Measurements from ENCODE around the gene SYNPR. TPM values are rescaled to one million over a fixed set of nuclear protein-coding genes. Genes with fewer than 3 reads are reported as not detected.

The SYNPR gene
- total and polyA plus RNA-seq, 2 donors from 2014 or later: not detected

DNA sequence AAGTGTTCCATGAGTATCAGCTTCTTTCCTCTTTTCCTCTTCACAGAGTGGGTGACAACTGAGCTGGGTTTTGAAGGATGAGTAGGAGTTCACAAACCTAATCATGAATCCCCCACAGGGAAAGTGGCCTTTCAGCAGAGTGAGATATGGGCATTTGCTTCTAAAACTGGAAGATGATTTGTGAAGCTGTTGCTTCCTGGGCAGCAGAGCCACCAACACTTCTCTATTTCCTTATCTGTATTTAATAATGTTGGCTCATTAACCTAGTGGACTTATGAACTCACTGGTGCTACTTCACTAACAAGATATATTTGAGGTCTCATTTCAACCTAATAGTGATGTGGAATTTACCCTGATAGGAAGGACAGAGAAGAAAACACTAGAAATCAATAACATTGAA is 152.8 kb downstream of the SYNPR start:
- H3K27ac ChIP-seq (ENCODE audit: low read depth in 2 of 2, low read length in 2 of 2): no peak overlapping the region
- H3K4me1 ChIP-seq (ENCODE audit: control insufficient read depth in 2 of 3, insufficient read depth in 2 of 3, low read depth in 1 of 3, low read length in 3 of 3): no peaks in the 10 kb centered on the region
- intact Hi-C loops (cut with DNase I): no loop called here
- no peak overlapping the region for H3K9ac ChIP-seq (ENCODE audit: low read length in 3 of 3)
- H3K9me3 ChIP-seq (ENCODE audit: control insufficient read depth in 2 of 3, insufficient read depth in 1 of 3, low read length in 3 of 3): no peaks in the 10 kb centered on the region
- no peak overlapping the region for H3K4me3 ChIP-seq (ENCODE audit: low read length in 3 of 3)
- FAIRE-seq: no peak
- H3K36me3 ChIP-seq (ENCODE audit: control insufficient read depth in 2 of 3, insufficient read depth in 3 of 3, low read length in 3 of 3): no peaks in the 10 kb centered on the region
- no peak for DNase-seq
- TF ChIP-seq, protein P1, sequence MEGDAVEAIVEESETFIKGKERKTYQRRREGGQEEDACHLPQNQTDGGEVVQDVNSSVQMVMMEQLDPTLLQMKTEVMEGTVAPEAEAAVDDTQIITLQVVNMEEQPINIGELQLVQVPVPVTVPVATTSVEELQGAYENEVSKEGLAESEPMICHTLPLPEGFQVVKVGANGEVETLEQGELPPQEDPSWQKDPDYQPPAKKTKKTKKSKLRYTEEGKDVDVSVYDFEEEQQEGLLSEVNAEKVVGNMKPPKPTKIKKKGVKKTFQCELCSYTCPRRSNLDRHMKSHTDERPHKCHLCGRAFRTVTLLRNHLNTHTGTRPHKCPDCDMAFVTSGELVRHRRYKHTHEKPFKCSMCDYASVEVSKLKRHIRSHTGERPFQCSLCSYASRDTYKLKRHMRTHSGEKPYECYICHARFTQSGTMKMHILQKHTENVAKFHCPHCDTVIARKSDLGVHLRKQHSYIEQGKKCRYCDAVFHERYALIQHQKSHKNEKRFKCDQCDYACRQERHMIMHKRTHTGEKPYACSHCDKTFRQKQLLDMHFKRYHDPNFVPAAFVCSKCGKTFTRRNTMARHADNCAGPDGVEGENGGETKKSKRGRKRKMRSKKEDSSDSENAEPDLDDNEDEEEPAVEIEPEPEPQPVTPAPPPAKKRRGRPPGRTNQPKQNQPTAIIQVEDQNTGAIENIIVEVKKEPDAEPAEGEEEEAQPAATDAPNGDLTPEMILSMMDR (IDR thresholded peaks at IDR 0.05; ENCODE audit: borderline replicate concordance, extremely low read depth, insufficient read depth): no peak
- H3K27me3 ChIP-seq (ENCODE audit: control insufficient read depth, insufficient read depth, low read length): no peaks in the 10 kb centered on the region

DNA sequence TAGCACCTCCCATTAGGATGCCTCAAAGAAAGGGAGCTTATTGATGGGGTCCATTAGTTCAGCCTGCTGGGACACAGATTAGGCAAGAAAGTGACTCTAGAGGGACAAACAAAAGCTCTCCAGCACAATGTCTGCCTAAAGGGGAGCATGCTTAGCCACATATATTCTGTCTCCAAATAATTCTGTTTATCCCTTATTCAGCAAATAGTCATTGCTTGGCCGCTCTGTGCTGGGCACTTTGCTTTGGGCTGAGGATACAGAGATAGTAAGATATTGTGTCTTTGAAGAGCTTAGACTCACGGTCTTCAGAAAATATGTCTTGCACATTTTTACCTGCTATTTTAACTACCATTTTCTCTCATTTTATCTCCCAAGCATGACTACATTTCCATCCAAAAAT is 159.8 kb downstream of the SYNPR start:
- TF ChIP-seq, protein P1 (IDR thresholded peaks at IDR 0.05; ENCODE audit: borderline replicate concordance, extremely low read depth, insufficient read depth): no peak
- no peak overlapping the region for H3K4me3 ChIP-seq (ENCODE audit: low read length in 3 of 3)
- H3K9me3 ChIP-seq (ENCODE audit: control insufficient read depth in 2 of 3, insufficient read depth in 1 of 3, low read length in 3 of 3): no peaks in the 10 kb centered on the region
- no peak overlapping the region for H3K27ac ChIP-seq (ENCODE audit: low read depth in 2 of 2, low read length in 2 of 2)
- no peak overlapping the region for H3K9ac ChIP-seq (ENCODE audit: low read length in 3 of 3)
- no peak for DNase-seq
- H3K27me3 ChIP-seq (ENCODE audit: control insufficient read depth, insufficient read depth, low read length): no peaks in the 10 kb centered on the region
- no peak for FAIRE-seq
- no peaks in the 10 kb centered on the region for H3K4me1 ChIP-seq (ENCODE audit: control insufficient read depth in 2 of 3, insufficient read depth in 2 of 3, low read depth in 1 of 3, low read length in 3 of 3)
- intact Hi-C loops (cut with DNase I): no loop called here
- no peaks in the 10 kb centered on the region for H3K36me3 ChIP-seq (ENCODE audit: control insufficient read depth in 2 of 3, insufficient read depth in 3 of 3, low read length in 3 of 3)

DNA sequence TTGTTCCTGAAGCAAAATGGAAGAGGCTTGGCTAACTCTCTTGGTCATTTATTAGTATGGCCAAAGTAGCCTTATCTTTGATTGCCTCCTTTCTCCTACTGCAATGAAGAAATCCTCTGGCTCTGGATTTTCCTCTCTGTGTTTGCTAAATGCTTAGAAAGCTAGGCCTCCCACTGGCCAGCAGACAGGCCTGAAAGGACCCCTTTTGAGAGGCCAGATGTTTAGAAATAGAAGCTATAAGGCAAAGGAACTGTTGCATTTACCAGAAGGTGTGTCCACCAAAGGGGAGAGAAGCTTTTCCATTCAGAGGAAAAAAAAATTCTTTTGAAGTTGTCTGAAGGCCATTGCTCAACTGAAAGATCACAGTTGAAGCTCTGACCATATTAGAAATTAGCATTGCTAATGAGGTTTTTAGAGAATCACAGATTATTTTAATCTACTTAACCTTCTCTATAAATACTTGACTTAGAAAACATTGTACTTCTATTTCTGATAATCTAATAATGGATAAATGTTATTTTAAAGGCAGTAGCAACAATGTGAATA is 160.8 kb downstream of the SYNPR start:
- no peak for DNase-seq
- Histone ChIP-seq H3K27ac (ENCODE audit: low read depth in 2 of 2, low read length in 2 of 2) (no peak overlapping the region), H3K36me3 (ENCODE audit: control insufficient read depth in 2 of 3, insufficient read depth in 3 of 3, low read length in 3 of 3) (no peaks in the 10 kb centered on the region), H3K4me3 (ENCODE audit: low read length in 3 of 3) (no peak overlapping the region), H3K4me1 (ENCODE audit: control insufficient read depth in 2 of 3, insufficient read depth in 2 of 3, low read depth in 1 of 3, low read length in 3 of 3) (no peaks in the 10 kb centered on the region), H3K27me3 (ENCODE audit: control insufficient read depth, insufficient read depth, low read length) (no peaks in the 10 kb centered on the region), H3K9ac (ENCODE audit: low read length in 3 of 3) (no peak overlapping the region), H3K9me3 (ENCODE audit: control insufficient read depth in 2 of 3, insufficient read depth in 1 of 3, low read length in 3 of 3) (no peaks in the 10 kb centered on the region)
- intact Hi-C loops (cut with DNase I): no loop called here
- TF ChIP-seq, protein P1 (IDR thresholded peaks at IDR 0.05; ENCODE audit: borderline replicate concordance, extremely low read depth, insufficient read depth): no peak
- FAIRE-seq: no peak

DNA sequence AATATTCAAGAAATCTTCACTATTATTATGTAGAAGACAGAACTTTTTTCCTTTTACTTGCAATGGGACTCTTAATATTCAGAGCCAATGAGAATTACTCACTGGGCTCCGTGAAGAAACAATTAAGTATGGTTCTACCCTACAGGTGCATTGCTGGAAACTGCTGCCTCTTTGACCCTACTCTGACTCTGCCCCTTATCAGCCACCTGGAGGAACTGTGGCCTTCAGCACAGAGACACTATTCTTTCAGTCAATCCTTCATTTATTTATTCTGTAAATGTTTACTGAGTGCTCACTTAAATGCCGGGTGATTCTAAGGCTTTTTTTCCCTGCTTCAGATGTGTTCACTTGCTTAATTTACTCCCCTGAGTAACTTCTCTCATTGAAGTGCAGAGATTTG is 163.2 kb downstream of the SYNPR start:
- intact Hi-C loops (cut with DNase I): no loop called here
- Histone ChIP-seq H3K36me3 (ENCODE audit: control insufficient read depth in 2 of 3, insufficient read depth in 3 of 3, low read length in 3 of 3) (no peaks in the 10 kb centered on the region), H3K4me3 (ENCODE audit: low read length in 3 of 3) (no peak overlapping the region), H3K4me1 (ENCODE audit: control insufficient read depth in 2 of 3, insufficient read depth in 2 of 3, low read depth in 1 of 3, low read length in 3 of 3) (no peaks in the 10 kb centered on the region), H3K9ac (ENCODE audit: low read length in 3 of 3) (no peak overlapping the region), H3K9me3 (ENCODE audit: control insufficient read depth in 2 of 3, insufficient read depth in 1 of 3, low read length in 3 of 3) (no peaks in the 10 kb centered on the region), H3K27ac (ENCODE audit: low read depth in 2 of 2, low read length in 2 of 2) (no peak overlapping the region), H3K27me3 (ENCODE audit: control insufficient read depth, insufficient read depth, low read length) (no peaks in the 10 kb centered on the region)
- TF ChIP-seq, protein P1 (IDR thresholded peaks at IDR 0.05; ENCODE audit: borderline replicate concordance, extremely low read depth, insufficient read depth): no peak
- FAIRE-seq: no peak
- DNase-seq: no peak

All from kidney (tissue), 14 donors.